Ascending aorta (tissue), 2 donors: ENCODE data around the gene GRIA4. TPM values are rescaled to one million over a fixed set of nuclear protein-coding genes. Genes with fewer than 3 reads are reported as not detected.
A peak's percentile ranks its signal among the peaks of the same experiment; 100 is the strongest.

Experiments used
- DNase-seq, 2 donors: peaks; one replicate each; pipeline ENCODE4 v3.0.0-alpha.2; 2019; ENCODE audit warnings: low spot score in 2 of 2
- H3K27ac ChIP-seq, 2 donors: fragments of 200-600 bp; sonication (generic); one replicate each; pipeline ENCODE4 v1.5.1; 2016 to 2017; ENCODE audit warnings: mild to moderate bottlenecking in 1 of 2
- H3K27me3 ChIP-seq: fragments of 200-600 bp; sonication (generic); one replicate; pipeline ENCODE4 v1.5.1; 2017
- H3K36me3 ChIP-seq, 2 donors: fragments of 200-600 bp; sonication (generic); one replicate each; pipeline ENCODE4 v1.5.1; 2016
- H3K4me1 ChIP-seq, 2 donors: fragments of 200-600 bp; sonication (generic); one replicate each; pipeline ENCODE4 v1.5.1; 2016 to 2017; ENCODE audit warnings: mild to moderate bottlenecking in 1 of 2
- H3K4me3 ChIP-seq, 2 donors: fragments of 200-600 bp; sonication (generic); one replicate each; pipeline ENCODE4 v1.5.1; 2016 to 2017; ENCODE audit warnings: mild to moderate bottlenecking in 1 of 2
- H3K9me3 ChIP-seq, 2 donors: fragments of 200-600 bp; sonication (generic); one replicate each; pipeline ENCODE4 v1.5.1; 2016
- CTCF ChIP-seq, 3 experiments: fragments of 200-600 bp in 2 of 3; fragments of 450-650 bp in 1 of 3; sonication (generic) in 2 of 3; IDR thresholded peaks; one replicate each; pipeline ENCODE4 v1.5.1; 2016 to 2019; ENCODE audit warnings: antibody characterized with exemption in 3 of 3, mild to moderate bottlenecking in 1 of 3, moderate library complexity in 1 of 3
- intact Hi-C: fragments of 100-400 bp; cut with DNase I; formaldehyde crosslinking; loops from one replicate; pipeline ENCODE4 v1.15.1; 2023
- total RNA-seq: library from RNA; depleted of rRNA; stranded (reverse); fragments of >200 nt; gene quantifications from one replicate; pipeline ENCODE4 v1.1.0, GENCODE V29; 2016

The GRIA4 gene
- total RNA-seq, 1 donor from 2014 or later, result not detected

DNA sequence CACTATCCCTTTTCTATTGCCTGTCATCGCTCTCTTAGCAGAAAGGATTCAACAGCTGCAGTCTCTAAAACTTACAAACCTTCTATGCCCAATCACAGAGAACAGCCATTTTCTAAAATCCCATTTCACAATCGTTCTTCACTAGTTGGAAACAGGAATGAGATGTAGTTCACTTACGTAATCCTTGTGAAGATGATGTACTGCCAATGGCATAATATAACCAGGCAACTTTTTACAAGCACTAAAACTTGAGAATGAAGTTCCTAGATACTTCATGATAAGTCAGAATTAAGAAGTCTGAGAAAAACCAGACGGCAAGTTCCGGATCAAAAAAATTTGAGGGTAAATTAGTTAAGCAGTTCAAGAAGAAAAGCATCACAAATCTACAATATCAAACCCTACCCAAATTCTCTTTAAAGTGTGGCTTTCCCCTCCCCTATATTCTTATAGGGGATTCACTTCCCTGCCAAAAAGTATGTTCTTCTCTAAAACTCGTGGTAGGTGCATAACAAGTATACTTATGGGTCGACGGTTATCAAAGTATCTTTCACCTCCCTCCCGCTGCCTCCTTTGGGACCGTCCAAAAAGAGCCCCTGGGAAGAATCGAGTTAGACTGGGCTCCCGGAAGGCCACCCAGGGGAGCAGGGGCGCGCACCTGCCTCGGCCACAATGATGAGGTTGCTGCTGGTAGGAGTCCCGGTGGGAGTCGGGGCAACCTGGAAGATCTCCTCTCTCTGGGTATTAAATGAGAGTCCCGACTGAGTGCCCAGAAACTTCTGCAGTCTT is 411.5 kb downstream of the GRIA4 start:
- Histone ChIP-seq H3K27me3 (no peaks in the 10 kb centered on the region), H3K36me3 (no peaks in the 10 kb centered on the region), H3K4me3 (peak overlapping the region; percentile 68 to 96), H3K27ac (peak overlapping the region; percentile 77 to 79), H3K4me1 (peaks cover 3 to 12% of the 10 kb centered on the region in 2 donors), H3K9me3 (no peaks in the 10 kb centered on the region)
- intact Hi-C loops, result loop anchor here (5.0 kb wide), 1 partner anchor 1124 kb away; the partner anchor contains the start of gene CASP12
- no peak for TF ChIP-seq CTCF (IDR thresholded peaks at IDR 0.05)
- DNase-seq, result no peak

DNA sequence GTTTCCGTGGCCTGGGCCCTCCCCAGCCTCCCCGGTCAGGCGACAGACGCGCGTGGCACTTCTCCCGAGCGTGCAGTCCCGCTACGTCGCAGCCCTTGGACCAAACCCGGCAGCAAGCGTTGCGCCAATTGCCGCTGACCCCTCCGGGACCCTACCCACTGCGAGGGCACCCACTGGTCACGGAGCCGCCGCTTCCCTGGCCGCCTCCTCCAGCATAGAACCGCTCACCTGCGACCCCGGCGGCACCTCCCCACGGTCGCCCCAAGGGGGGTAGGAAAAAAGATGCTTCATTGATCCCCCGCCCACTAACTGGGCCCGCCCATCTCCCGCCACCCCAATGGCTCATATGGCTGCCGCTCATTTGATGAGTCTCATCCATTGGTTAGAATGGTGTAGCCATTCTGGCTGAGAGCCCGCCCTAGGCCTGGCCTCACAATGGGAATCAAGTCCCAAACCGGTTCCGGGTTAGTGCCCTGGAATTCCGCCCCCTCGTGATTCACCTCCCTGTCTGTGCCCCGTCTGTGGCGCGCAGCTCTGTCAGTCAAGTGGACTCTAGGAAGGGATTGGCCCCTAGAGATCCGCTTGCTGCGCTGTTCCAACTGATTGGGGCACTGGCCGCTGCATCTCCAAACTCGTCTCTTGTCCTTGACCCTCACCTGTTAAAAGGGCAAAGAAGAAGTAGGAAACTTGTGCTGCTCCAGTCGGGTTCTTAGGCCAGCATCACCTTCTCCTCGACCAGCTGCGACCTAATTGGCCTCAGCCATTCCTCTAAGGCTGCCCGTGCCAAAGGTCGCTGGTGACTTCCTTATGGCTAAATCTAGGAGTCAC is 412.3 kb downstream of the GRIA4 start, which contains the start of gene MSANTD4:
MSANTD4 (minus strand) TSS at position 274 of the 828 bp plus-strand sequence. CDS start 11,323 bp downstream, outside the sequence.
- Histone ChIP-seq H3K4me3 (peak within 1 kb of the TSS; percentile 68 to 96), H3K27ac (peak within 1 kb of the TSS; percentile 77 to 79), H3K4me1 (peaks cover 3 to 12% of the 10 kb centered on the region in 2 donors), H3K9me3 (no peaks in the 10 kb centered on the region), H3K27me3 (no peaks in the 10 kb centered on the region), H3K36me3 (no peaks in the 10 kb centered on the region)
- DNase-seq, result peak; percentile 99 to 100
- intact Hi-C loops, result loop anchor here (1.0 to 5.0 kb wide), 2 partner anchors 55 to 1125 kb away; partner anchors contain the start of genes AASDHPPT, CASP12 and KBTBD3
- peak in 1 of 3 experiments; percentile 20 for TF ChIP-seq CTCF (IDR thresholded peaks at IDR 0.05)

DNA sequence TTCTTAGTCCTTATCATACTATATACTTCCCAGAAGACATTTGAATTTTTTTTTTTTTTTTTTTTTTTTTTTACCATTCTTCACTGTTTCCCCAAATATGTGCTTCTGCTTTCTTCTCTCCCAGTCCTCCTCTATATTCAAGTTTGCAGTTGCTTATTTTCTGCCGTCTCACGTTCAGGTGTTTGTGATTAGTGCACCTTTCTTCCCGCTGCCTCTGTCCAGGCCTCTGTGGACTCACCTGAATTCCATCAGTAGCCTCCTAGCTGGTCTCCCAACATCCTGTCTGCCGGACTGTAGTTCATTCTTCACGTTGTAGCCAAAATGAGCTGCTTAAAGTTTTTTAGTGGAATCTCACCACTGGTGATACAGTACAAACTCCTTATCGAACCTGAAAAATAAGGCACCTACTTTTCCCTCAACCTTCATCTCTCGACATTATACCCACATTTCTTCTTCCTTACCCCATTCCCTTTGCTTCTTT is 413.0 kb downstream of the GRIA4 start:
- Histone ChIP-seq H3K27ac (peak overlapping the region; percentile 52 to 69), H3K4me3 (peak overlapping the region; percentile 59 to 96), H3K36me3 (no peaks in the 10 kb centered on the region), H3K27me3 (no peaks in the 10 kb centered on the region), H3K4me1 (peaks cover 3 to 12% of the 10 kb centered on the region in 2 donors), H3K9me3 (no peaks in the 10 kb centered on the region)
- TF ChIP-seq CTCF (IDR thresholded peaks at IDR 0.05), result no peak
- no peak for DNase-seq
- intact Hi-C loops, result loop anchor here (1.0 to 5.0 kb wide), 2 partner anchors 54 to 1126 kb away; partner anchors contain the start of genes AASDHPPT, CASP12 and KBTBD3

DNA sequence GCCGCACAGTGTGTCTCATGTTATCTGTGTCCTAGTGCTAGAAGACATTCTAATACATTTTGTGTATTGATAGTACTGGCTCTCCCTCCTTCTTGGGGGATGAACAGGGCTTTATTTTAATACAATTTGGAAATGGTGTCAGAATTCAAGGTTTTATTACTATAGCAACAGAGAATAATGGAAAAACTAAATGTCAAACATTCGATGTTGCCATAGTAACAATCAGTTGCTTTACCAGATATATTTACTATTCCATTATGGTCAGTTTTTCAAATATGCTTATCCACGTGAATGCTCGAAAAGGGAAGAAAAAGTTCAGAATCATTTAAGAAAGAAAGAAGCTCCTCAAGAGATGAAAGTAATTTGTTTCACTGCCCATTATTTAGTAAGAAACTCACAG is 420.7 kb downstream of the GRIA4 start:
- H3K9me3 ChIP-seq, result no peaks in the 10 kb centered on the region
- intact Hi-C loops, result no loop called here
- no peak overlapping the region for H3K4me3 ChIP-seq
- no peaks in the 10 kb centered on the region for H3K36me3 ChIP-seq
- H3K4me1 ChIP-seq, result no peaks in the 10 kb centered on the region
- H3K27me3 ChIP-seq, result no peaks in the 10 kb centered on the region
- no peak overlapping the region for H3K27ac ChIP-seq
- TF ChIP-seq CTCF (IDR thresholded peaks at IDR 0.05), result no peak
- no peak for DNase-seq

- Histone ChIP-seq H3K27ac (no peak overlapping the region), H3K9me3 (no peaks in the 10 kb centered on the region), H3K4me3 (no peak overlapping the region), H3K36me3 (no peaks in the 10 kb centered on the region), H3K27me3 (no peaks in the 10 kb centered on the region), H3K4me1 (no peaks in the 10 kb centered on the region)
- no peak for DNase-seq
- intact Hi-C loops, result no loop called here
- no peak for TF ChIP-seq CTCF (IDR thresholded peaks at IDR 0.05)
Measured at GRCh38 chr11:106031202-106031810, 421.4 kb downstream of the GRIA4 start.
